HG03457 (cell line): ENCODE data around the gene TLE2.
A peak's percentile ranks its signal among the peaks of the same experiment; 100 is the strongest.

Source experiments
- ATAC-seq: cut with Tn5 transposase; IDR thresholded peaks from one replicate; pipeline ENCODE4 v1.9.1; 2021; ENCODE audit warnings: moderate number of reproducible peaks; ENCODE audit not compliant: unreplicated experiment

TLE2 gene

DNA sequence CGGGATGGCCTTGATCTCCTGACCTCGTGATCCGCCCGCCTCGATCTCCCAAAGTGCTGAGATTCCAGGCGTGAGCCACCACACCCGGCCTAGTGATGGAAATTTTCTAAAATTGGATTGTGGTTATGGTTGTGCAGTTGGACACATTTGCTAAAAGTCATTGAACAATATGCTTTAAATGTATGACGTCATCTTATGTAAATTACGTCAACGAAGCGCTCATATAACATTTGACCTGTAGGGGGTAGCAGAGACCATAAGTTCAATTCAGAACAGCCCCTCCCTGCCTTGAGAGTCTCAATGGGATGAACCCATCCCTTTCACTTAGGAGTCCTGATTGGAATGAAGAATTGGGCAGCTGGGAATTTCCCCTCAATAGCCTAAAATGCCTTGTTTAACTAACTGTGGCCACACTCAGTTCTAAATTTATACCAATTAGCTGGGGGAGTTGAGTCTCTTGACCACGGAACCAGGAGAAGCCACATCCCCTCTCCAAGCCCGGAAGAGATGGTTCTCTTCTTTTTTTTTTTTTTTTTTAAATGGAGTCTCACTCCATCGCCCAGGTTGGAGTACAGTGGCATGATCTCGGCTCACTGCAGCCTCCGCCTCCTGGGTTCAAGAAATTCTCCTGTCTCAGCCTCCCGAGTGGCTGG lies 66.9 kb downstream of the TLE2 start:
- ATAC-seq, result no peak

DNA sequence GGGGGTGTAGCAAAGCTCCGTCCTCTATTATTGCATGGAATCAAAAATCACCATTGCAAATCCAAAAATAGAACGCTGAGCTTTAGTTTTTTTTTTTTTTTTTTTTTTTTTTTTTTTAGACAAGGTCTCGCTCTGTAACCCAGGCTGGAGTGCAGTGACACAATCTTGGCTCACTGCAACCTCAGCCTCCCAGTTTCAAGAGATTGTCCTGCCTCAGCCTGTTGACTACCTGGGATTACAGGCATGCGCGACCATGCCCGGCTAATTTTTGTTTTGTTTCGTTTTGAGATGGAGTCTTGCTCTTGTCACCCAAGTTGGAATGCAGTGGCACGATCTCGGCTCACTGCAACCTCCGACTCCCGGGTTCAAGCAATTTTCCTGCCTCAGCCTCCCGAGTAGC lies 69.0 kb downstream of the TLE2 start:
- no peak for ATAC-seq

DNA sequence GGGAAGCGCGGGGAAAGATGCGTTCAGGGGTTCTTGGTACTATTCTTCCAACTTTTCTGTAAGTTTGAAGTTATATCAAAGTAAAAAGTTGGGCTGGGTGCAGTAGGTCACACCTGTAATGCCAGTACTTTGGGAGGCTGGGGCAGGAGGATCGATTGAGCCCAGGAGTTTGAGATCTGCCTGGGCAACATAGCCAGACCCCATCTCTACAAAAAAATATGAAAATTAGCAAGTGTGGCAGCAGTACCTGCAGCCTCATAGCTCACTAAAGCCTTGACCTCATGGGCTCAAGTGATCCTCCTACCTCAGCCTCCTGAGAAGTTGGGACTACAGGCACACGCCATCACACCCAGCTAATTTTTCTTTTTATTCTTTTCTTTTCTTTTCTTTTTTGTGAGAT lies 71.9 kb downstream of the TLE2 start:
- no peak for ATAC-seq

DNA sequence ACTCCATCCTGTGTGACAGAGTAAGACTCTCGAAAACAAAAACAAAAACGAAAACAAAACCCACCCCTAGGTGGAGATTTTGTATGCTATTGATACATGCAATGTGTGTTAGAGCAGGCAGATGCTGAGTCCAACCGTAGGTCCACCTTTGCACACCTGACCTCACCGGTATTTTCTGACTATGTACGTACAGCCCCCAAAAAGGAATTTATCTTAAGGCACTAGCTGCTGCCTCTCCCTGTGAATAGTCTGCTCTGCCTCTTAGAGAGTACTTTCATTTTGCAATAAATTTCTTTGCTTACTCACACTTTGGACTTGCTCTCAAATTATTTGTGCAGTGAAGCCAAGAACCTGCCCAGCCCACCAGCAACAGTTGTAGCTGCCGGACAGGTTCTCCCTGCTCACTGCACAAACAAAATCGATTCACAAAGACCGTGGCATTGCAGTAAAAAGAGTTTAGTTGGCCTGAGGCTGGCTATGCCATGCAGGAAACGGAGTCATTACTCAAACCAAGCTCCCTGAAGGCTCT lies 76.1 kb downstream of the TLE2 start:
- ATAC-seq, result no peak

DNA sequence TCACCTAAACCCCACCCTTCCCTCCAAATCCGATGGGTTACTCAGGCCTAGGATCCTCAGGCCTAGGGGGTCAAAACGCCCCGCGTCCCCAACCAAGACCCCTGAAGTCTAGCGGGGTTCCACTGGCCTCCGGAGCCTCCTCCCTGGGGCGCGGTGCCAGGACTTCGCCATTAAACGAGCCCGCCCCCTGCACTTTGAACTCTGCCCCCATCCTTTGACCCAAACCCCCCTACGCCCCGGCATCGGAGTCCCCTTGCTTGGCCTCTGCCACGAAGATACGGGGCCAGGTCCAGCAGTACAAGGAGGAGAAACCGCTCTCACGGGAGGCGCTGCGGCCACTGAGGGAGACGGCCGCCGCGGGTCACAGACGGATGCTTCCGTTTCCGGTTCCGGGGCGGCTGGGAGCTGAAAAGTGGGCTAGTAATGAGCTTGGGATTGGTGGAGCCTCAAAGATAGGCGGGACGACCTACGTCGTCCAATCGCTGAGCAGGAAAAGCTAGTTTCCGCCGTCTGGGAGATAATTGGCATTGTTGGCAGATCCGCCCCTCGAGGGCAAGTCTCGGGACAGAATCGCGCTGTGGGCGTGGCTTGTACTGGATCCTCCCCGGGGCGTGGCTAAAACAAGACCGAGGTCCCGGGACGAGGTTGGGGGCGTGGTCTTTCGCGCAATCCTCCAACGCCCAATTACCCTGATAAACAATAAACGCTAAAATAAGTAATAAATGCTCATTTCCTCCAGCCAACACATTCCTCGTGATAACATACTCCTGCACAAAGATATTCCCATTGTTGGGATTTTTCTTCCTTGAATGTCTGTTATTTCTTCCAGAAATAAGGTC lies 78.6 kb downstream of the TLE2 start:
- ATAC-seq, result peak; percentile 78

DNA sequence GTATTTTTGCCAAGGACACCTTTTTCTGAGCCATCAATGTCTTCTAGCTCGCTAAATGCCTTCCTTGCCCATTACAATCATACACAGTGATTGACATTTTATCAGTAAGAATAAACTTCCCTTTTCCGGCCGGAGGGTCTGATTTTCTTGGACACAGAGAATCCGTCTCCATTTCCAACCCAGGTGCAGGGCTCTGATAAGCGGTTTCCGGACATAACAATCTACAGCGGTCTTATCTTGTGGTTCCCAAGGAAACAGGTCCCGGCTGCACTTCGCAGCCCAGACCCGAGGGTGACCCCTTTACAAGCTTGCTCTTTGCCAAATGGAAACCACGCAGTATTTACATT lies 79.2 kb downstream of the TLE2 start:
- ATAC-seq, result peak; percentile 8
